ENCODE results near the gene KPNA3. TPM values are rescaled to one million over a fixed set of nuclear protein-coding genes. Genes with fewer than 3 reads are reported as not detected.
"Not testable (repeated sequence)": the region's sequence is repeated elsewhere in the genome, so short reads cannot be mapped to it uniquely, and the experiment has no call there.

The KPNA3 gene
- total RNA-seq, 1 experiment from 2014 or later = 23.1 TPM

DNA sequence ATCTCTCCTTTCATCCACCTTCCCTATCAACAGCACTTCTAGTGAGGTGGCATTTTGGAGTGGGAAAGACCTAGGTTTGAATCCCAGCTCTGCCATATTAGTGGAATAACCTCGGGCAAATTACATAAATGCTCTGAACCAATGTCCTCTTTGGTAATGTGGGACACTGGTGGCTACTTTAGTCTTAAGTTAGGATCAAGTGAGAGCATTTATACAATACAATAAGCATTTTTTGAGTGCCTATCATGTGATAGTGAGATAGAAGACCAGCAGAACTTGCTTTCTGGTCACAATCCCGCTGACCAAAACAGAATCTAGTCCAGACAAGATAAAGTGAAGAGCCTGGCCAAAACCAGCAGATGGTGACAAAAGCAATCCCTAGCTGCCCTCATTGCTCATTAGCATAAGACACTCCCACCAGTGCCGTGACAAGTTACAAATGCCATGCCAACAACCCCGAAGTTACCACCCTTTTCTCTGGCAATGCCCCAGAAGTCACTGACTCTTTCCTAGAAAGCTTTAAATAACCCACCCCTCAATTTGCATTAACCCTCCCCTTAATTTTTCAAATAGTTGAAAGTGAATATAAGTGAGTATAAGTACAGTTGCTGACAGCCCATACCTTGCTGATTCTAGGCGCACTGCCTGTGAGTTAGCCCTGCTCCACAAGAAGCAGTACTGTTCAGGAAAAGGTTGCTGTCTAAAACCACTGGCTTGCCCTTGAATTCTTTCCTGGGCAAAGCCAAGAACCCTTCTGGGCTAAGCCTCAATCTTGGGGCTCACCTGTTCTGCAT is 28.9 kb upstream of the KPNA3 start:
- no TSS peak for BruUV-seq (replicated peaks)
- no peaks in the 10 kb centered on the region for H3K27me3 Mint-ChIP-seq (ENCODE audit: unreplicated experiment)
- TF ChIP-seq, protein P1, sequence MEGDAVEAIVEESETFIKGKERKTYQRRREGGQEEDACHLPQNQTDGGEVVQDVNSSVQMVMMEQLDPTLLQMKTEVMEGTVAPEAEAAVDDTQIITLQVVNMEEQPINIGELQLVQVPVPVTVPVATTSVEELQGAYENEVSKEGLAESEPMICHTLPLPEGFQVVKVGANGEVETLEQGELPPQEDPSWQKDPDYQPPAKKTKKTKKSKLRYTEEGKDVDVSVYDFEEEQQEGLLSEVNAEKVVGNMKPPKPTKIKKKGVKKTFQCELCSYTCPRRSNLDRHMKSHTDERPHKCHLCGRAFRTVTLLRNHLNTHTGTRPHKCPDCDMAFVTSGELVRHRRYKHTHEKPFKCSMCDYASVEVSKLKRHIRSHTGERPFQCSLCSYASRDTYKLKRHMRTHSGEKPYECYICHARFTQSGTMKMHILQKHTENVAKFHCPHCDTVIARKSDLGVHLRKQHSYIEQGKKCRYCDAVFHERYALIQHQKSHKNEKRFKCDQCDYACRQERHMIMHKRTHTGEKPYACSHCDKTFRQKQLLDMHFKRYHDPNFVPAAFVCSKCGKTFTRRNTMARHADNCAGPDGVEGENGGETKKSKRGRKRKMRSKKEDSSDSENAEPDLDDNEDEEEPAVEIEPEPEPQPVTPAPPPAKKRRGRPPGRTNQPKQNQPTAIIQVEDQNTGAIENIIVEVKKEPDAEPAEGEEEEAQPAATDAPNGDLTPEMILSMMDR (IDR thresholded peaks at IDR 0.05; ENCODE audit: unreplicated experiment) = no peak
- H3K27ac Mint-ChIP-seq (ENCODE audit: unreplicated experiment) = no peak overlapping the region
- H3K4me3 Mint-ChIP-seq (ENCODE audit: low read depth, unreplicated experiment) = no peak overlapping the region
- no peaks in the 10 kb centered on the region for H3K9me3 Mint-ChIP-seq (ENCODE audit: low read depth, unreplicated experiment)
- DNase-seq = no peak
- CTCF ChIA-PET = no interaction called here
- H3K4me1 Mint-ChIP-seq (ENCODE audit: low read depth, unreplicated experiment) = peaks cover 6% of the 10 kb centered on the region
- H3K36me3 Mint-ChIP-seq (ENCODE audit: insufficient read depth, unreplicated experiment) = no peaks in the 10 kb centered on the region
- intact Hi-C loops (cut with micrococcal nuclease; ENCODE audit: unreplicated experiment) = no loop called here

DNA sequence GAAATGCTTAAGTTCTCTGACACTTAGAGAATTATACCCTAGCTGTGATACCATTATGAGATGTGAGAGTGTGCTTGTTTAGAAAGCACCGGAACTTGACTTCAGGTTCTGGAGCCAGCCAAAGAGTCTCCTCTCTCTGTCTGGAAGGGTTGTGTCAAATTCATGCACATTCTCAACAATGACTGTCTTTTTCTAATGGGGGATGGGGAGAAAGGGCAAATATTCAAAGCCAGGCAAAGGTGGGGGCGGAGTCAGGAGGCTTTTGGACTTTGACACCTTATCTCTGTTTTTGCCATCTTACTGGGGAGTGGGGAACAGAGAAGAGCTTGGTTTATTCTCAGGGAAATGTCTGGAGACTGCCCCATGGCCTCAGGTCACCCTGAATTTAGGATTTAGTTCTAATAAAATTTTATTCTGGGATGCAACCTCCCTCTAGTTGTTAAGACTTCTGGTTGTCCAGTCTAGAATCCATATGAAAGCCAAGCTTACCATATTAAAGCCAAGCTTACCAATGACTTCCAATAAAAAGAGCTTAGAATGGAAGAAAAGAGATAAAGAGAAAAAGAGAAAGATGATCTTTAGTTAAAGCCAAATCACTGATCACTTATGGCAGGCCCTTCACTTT is 28.2 kb upstream of the KPNA3 start:
- Mint-ChIP-seq H3K36me3 (ENCODE audit: insufficient read depth, unreplicated experiment) (no peaks in the 10 kb centered on the region), H3K4me1 (ENCODE audit: low read depth, unreplicated experiment) (peaks cover 6% of the 10 kb centered on the region), H3K27me3 (ENCODE audit: unreplicated experiment) (no peaks in the 10 kb centered on the region), H3K4me3 (ENCODE audit: low read depth, unreplicated experiment) (no peak overlapping the region), H3K27ac (ENCODE audit: unreplicated experiment) (no peak overlapping the region), H3K9me3 (ENCODE audit: low read depth, unreplicated experiment) (no peaks in the 10 kb centered on the region)
- CTCF ChIA-PET = no interaction called here
- TF ChIP-seq, protein P1 (IDR thresholded peaks at IDR 0.05; ENCODE audit: unreplicated experiment) = no peak
- BruUV-seq (replicated peaks) = no TSS peak
- DNase-seq = no peak
- intact Hi-C loops (cut with micrococcal nuclease; ENCODE audit: unreplicated experiment) = no loop called here

DNA sequence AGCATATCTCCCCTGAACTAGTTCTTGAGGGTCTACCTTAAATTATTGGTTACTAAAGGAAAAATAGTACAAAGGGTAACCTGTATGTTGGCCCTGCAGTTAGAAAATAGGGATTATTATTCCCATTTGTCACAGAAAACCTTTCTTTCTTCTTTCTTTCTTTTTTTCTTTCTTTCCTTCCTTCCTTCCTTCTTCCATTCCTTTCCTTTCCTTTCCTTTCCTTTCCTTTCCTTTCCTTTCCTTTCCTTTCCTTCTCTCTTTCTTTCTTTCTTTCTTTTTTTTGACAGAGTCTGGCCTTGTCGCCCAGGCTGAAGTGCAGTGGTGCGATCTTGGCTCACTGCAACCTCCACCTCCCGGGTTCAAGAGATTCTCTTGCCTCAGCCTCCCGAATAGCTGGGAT is 23.6 kb upstream of the KPNA3 start:
- H3K4me3 Mint-ChIP-seq (ENCODE audit: low read depth, unreplicated experiment); H3K27ac Mint-ChIP-seq (ENCODE audit: unreplicated experiment); H3K36me3 Mint-ChIP-seq (ENCODE audit: insufficient read depth, unreplicated experiment); CTCF ChIA-PET; DNase-seq; BruUV-seq (replicated peaks); H3K27me3 Mint-ChIP-seq (ENCODE audit: unreplicated experiment); H3K4me1 Mint-ChIP-seq (ENCODE audit: low read depth, unreplicated experiment); intact Hi-C loops (cut with micrococcal nuclease; ENCODE audit: unreplicated experiment); H3K9me3 Mint-ChIP-seq (ENCODE audit: low read depth, unreplicated experiment): not testable (repeated sequence)

DNA sequence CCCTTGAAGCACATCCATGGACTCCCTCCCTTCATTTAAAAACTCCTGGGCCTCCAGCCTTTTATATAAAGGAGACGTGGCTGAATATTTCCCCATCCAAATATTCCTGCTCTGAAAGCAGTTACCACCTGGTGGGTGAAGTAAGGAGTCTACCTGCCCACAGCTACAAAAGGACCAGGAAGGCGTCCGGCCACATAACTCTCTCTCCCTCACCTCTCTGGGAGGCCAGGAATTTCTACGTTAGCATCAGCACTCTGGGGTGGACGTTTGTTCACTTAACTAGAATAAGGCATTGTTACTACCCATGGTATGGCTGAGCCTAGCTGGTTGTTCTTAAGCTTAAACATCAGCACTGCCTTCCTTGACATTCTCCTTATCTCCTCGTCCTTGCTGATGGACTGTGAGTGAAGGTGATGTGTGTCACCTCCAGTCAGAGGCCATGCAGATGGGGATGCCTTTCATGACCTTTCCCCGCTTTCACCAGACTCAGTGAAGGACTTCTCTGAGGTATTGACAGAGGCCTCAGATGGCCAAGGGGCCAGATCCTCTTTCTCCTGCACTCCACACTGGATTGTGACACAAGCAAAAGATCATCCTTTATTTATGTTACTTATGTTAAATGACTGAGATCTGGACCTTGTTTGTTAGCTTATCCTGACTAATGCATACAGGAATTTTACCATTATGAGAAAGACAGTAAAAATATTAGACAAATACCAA is 22.2 kb upstream of the KPNA3 start:
- BruUV-seq (replicated peaks) = no TSS peak
- TF ChIP-seq, protein P1 (IDR thresholded peaks at IDR 0.05; ENCODE audit: unreplicated experiment) = no peak
- H3K27me3 Mint-ChIP-seq (ENCODE audit: unreplicated experiment) = no peaks in the 10 kb centered on the region
- CTCF ChIA-PET = interaction anchor here (0.5 kb wide), 1 partner anchor 388 kb away, joined by 3 read pairs; no protein-coding TSS in a partner anchor
- no peak overlapping the region for H3K4me3 Mint-ChIP-seq (ENCODE audit: low read depth, unreplicated experiment)
- H3K27ac Mint-ChIP-seq (ENCODE audit: unreplicated experiment) = no peak overlapping the region
- peaks cover 8% of the 10 kb centered on the region for H3K4me1 Mint-ChIP-seq (ENCODE audit: low read depth, unreplicated experiment)
- intact Hi-C loops (cut with micrococcal nuclease; ENCODE audit: unreplicated experiment) = no loop called here
- DNase-seq = no peak
- H3K9me3 Mint-ChIP-seq (ENCODE audit: low read depth, unreplicated experiment) = no peaks in the 10 kb centered on the region
- H3K36me3 Mint-ChIP-seq (ENCODE audit: insufficient read depth, unreplicated experiment) = no peaks in the 10 kb centered on the region

All from Calu3 (cell line).